K562 (cell line): ENCODE measurements around the gene PHYKPL. TPM values are rescaled to one million over a fixed set of nuclear protein-coding genes. Genes with fewer than 3 reads are reported as not detected.
A peak's percentile ranks its signal among the peaks of the same experiment; 100 is the strongest.

Experiments used
- IRF2 ChIP-seq: sonication (generic); formaldehyde crosslinking; IDR thresholded peaks from 2 replicates; pipeline ENCODE4 v1.8.1; 2022; ENCODE audit warnings: mild to moderate bottlenecking, missing genetic modification reagents
- MEF2A ChIP-seq: IDR thresholded peaks from 2 replicates; pipeline ENCODE4 v1.6.1; 2011; ENCODE audit warnings: low read depth, mild to moderate bottlenecking, low read length, moderate library complexity; ENCODE audit not compliant: control insufficient read depth
- PTTG1 ChIP-seq: fragments of 450-650 bp; IDR thresholded peaks from 2 replicates; pipeline ENCODE4 v1.6.1; 2016; ENCODE audit warnings: low read depth, mild to moderate bottlenecking, missing genetic modification characterization, missing compliant biosample characterization
- SIN3A ChIP-seq, 2 experiments: fragments of 150-350 bp in 1 of 2; IDR thresholded peaks; 2 replicates each; pipeline ENCODE4 v1.6.1; 2011 to 2016; ENCODE audit warnings: borderline replicate concordance in 2 of 2, low read depth in 2 of 2, low read length in 2 of 2, mild to moderate bottlenecking in 2 of 2, moderate library complexity in 2 of 2; ENCODE audit not compliant: control insufficient read depth in 1 of 2
- SP2 ChIP-seq: IDR thresholded peaks from 2 replicates; pipeline ENCODE4 v1.6.1; 2011; ENCODE audit warnings: mild to moderate bottlenecking, low read depth, low read length, moderate library complexity; ENCODE audit not compliant: poor library complexity, severe bottlenecking; ENCODE audit errors: extremely low read depth
- ZNF324 ChIP-seq: fragments of 250-450 bp; sonication (Bioruptor Pico); IDR thresholded peaks from 2 replicates; pipeline ENCODE4 v1.4.0; 2020; ENCODE audit warnings: mild to moderate bottlenecking
- polyA plus RNA-seq, 8 experiments: library from polyadenylated mRNA; depleted of rRNA in 4 of 8; stranded (reverse) in 5 of 8; unstranded in 3 of 8; fragments of >200 nt; fragmentation: Nextera tagmentation in 2 of 8; fragmentation: Illumina TruSeq in 1 of 8; extraction: Ambion mirVana in 2 of 8; extraction: Trizol in 1 of 8; gene quantifications; 2 replicates each; pipeline versions ENCODE4 v1.2.1 to v1.2.3, GENCODE V29; 2011 to 2014; ENCODE audit warnings: inconsistent platforms in 1 of 8, missing spikeins in 1 of 8
- total RNA-seq, 7 experiments: library from RNA; depleted of rRNA in 6 of 7; stranded (reverse); fragments of >200 nt in 6 of 7; fragmentation: Illumina TruSeq in 2 of 7; extraction: Trizol in 2 of 7; gene quantifications; 2 replicates each; pipeline versions ENCODE4 v1.2.1 to v1.2.3, GENCODE V29; 2011 to 2021; ENCODE audit warnings: low replicate concordance in 1 of 7
- TF ChIP-seq, protein P1 (sequence below), 2 experiments: fragments of 450-650 bp; IDR thresholded peaks; 2 replicates each; pipeline ENCODE4 v1.6.1; 2016; ENCODE audit warnings: mild to moderate bottlenecking in 2 of 2, borderline replicate concordance in 1 of 2, low read depth in 1 of 2, moderate library complexity in 1 of 2
- TF ChIP-seq, protein P2 (sequence below): fragments of 450-650 bp; IDR thresholded peaks from 2 replicates; pipeline ENCODE4 v1.7.1; 2018; ENCODE audit warnings: mild to moderate bottlenecking, low read depth; ENCODE audit not compliant: partially characterized antibody
- TF ChIP-seq, protein P3 (sequence below): fragments of 250-450 bp; sonication (Bioruptor Pico); IDR thresholded peaks from 2 replicates; pipeline ENCODE4 v1.4.0; 2020
- TF ChIP-seq, protein P4 (sequence below): sonication (generic); formaldehyde crosslinking; IDR thresholded peaks from 2 replicates; pipeline ENCODE4 v1.8.0; 2022; ENCODE audit warnings: missing genetic modification reagents, mild to moderate bottlenecking, borderline replicate concordance
- TF ChIP-seq, protein P5 (sequence below): fragments of 450-650 bp; formaldehyde crosslinking; IDR thresholded peaks from 2 replicates; pipeline ENCODE4 v1.4.0; 2022; ENCODE audit warnings: mild to moderate bottlenecking, moderate library complexity

Gene PHYKPL
- total and polyA plus RNA-seq, 9 of the 15 experiments (the other 6 are each of a cell fraction or from before 2014, with no cell fraction given) = 4.7 to 34.7 (median 18.6) TPM

DNA sequence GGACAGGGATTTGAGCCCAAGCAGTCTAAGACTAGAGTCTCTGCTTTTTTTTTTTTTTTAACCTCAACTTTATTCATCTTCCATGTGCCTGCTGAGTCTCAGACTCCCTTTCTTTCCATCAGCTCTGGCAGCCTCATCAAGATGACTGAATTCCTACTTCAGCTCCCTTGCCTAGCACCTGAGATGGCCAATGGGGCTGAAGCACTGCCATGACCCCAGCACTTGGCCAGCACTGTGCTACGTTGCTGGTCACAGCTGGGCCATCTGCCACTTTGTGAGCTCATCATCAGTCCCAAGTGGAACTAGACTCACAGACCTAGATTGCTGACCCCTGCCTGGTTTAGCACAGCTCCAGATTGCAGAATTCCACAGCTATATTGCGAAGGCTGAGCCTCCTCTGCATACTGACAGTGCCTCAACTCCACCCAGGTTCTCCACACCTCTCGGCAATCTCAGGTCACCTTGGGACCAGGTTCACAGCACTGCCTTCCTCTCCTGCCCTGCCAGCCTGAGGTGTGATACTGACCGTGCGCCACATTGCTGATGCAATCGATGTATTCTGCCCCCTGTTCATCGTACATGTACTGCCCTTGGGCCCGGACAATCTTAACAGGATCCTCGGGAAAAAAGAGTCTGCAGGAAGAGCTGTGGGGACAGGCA, 1.6 kb downstream of the PHYKPL start (continued):
- no peak for TF ChIP-seq MEF2A
- TF ChIP-seq, protein P1, sequence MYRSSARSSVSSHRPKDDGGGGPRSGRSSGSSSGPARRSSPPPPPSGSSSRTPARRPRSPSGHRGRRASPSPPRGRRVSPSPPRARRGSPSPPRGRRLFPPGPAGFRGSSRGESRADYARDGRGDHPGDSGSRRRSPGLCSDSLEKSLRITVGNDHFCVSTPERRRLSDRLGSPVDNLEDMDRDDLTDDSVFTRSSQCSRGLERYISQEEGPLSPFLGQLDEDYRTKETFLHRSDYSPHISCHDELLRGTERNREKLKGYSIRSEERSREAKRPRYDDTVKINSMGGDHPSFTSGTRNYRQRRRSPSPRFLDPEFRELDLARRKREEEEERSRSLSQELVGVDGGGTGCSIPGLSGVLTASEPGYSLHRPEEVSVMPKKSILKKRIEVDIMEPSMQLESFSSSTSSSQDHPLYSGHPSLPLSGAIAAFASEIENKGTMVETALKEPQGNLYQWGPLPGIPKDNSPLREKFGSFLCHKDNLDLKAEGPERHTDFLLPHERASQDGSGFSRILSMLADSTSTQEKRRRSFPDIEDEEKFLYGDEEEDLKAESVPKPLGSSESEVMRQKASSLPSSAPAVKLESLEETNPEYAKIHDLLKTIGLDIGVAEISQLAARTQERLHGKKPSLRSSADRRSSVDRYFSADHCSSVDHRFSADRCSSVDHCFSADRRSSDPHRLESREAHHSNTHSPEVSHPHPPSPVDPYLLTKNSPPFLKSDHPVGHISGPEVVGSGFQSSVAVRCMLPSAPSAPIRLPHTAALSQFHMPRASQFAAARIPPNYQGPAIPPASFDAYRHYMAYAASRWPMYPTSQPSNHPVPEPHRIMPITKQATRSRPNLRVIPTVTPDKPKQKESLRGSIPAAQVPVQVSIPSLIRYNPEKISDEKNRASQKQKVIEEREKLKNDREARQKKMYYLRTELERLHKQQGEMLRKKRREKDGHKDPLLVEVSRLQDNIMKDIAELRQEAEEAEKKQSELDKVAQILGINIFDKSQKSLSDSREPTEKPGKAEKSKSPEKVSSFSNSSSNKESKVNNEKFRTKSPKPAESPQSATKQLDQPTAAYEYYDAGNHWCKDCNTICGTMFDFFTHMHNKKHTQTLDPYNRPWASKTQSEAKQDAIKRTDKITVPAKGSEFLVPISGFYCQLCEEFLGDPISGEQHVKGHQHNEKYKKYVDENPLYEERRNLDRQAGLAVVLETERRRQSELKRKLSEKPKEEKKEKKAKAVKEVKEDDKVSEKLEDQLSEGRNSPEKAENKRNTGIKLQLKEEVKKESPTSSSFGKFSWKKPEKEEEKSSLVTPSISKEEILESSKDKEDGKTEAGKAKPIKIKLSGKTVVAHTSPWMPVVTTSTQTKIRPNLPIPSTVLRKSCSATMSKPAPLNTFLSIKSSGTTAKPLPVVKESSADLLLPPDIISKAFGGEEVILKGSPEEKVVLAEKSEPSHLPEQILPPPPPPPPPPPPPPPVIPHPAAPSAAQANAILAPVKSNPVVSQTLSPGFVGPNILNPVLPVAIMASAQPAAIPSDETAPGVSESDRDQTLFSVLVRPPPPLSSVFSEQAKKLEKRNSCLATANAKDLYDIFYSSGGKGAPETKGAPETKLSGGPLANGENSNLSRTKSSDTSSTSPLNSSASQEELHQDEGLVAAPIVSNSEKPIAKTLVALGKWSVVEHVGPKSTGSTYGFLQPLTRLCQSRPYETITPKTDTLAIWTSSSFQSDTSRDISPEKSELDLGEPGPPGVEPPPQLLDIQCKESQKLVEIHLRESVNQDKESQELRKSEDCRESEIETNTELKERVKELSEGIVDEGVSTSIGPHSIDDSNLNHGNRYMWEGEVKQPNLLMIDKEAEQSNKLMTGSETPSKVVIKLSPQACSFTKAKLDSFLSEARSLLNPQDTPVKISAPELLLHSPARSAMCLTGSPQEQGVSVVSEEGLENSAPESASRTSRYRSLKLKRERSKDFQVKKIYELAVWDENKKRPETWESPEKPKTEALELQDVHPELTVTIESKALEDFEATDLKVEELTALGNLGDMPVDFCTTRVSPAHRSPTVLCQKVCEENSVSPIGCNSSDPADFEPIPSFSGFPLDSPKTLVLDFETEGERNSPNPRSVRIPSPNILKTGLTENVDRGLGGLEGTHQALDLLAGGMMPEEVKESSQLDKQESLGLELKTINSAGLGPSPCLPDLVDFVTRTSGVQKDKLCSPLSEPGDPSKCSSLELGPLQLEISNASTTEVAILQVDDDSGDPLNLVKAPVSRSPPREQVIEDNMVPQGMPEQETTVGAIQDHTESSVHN (IDR thresholded peaks at IDR 0.05; ENCODE audit: borderline replicate concordance in 1 of 2, low read depth in 1 of 2) = no peak
- TF ChIP-seq IRF2 (CRISPR knock-in tag) = no peak
- no peak for TF ChIP-seq ZNF324
- no peak for TF ChIP-seq SIN3A (IDR thresholded peaks at IDR 0.05; ENCODE audit: borderline replicate concordance in 2 of 2, control insufficient read depth in 1 of 2, low read depth in 2 of 2, low read length in 2 of 2)
- TF ChIP-seq, protein P2, sequence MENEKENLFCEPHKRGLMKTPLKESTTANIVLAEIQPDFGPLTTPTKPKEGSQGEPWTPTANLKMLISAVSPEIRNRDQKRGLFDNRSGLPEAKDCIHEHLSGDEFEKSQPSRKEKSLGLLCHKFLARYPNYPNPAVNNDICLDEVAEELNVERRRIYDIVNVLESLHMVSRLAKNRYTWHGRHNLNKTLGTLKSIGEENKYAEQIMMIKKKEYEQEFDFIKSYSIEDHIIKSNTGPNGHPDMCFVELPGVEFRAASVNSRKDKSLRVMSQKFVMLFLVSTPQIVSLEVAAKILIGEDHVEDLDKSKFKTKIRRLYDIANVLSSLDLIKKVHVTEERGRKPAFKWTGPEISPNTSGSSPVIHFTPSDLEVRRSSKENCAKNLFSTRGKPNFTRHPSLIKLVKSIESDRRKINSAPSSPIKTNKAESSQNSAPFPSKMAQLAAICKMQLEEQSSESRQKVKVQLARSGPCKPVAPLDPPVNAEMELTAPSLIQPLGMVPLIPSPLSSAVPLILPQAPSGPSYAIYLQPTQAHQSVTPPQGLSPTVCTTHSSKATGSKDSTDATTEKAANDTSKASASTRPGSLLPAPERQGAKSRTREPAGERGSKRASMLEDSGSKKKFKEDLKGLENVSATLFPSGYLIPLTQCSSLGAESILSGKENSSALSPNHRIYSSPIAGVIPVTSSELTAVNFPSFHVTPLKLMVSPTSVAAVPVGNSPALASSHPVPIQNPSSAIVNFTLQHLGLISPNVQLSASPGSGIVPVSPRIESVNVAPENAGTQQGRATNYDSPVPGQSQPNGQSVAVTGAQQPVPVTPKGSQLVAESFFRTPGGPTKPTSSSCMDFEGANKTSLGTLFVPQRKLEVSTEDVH = no peak
- TF ChIP-seq SP2 = no peak
- TF ChIP-seq, protein P3, sequence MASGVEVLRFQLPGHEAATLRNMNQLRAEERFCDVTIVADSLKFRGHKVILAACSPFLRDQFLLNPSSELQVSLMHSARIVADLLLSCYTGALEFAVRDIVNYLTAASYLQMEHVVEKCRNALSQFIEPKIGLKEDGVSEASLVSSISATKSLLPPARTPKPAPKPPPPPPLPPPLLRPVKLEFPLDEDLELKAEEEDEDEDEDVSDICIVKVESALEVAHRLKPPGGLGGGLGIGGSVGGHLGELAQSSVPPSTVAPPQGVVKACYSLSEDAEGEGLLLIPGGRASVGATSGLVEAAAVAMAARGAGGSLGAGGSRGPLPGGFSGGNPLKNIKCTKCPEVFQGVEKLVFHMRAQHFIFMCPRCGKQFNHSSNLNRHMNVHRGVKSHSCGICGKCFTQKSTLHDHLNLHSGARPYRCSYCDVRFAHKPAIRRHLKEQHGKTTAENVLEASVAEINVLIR (CRISPR knock-in tag) = no peak
- no peak for TF ChIP-seq PTTG1 (tag)
- TF ChIP-seq, protein P4, sequence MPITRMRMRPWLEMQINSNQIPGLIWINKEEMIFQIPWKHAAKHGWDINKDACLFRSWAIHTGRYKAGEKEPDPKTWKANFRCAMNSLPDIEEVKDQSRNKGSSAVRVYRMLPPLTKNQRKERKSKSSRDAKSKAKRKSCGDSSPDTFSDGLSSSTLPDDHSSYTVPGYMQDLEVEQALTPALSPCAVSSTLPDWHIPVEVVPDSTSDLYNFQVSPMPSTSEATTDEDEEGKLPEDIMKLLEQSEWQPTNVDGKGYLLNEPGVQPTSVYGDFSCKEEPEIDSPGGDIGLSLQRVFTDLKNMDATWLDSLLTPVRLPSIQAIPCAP (CRISPR knock-in tag) = no peak
- TF ChIP-seq, protein P5, sequence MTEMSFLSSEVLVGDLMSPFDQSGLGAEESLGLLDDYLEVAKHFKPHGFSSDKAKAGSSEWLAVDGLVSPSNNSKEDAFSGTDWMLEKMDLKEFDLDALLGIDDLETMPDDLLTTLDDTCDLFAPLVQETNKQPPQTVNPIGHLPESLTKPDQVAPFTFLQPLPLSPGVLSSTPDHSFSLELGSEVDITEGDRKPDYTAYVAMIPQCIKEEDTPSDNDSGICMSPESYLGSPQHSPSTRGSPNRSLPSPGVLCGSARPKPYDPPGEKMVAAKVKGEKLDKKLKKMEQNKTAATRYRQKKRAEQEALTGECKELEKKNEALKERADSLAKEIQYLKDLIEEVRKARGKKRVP (CRISPR knock-in tag) = peak; percentile 76
